Measurements from ENCODE around the gene CDHR3. TPM values are rescaled to one million over a fixed set of nuclear protein-coding genes. Genes with fewer than 3 reads are reported as not detected.

Gene CDHR3
- total RNA-seq, 1 donor = 4.4 TPM

- Histone ChIP-seq H3K4me3 (ENCODE audit: low read length) (no peak overlapping the region), H3K4me1 (ENCODE audit: insufficient read depth, low read length) (peaks cover 17% of the 10 kb centered on the region), H3K27me3 (ENCODE audit: insufficient read depth, low read length) (no peaks in the 10 kb centered on the region), H3K9me3 (ENCODE audit: low read depth, low read length) (no peaks in the 10 kb centered on the region)
Measured at GRCh38 chr7:106039486-106040060, 76.5 kb downstream of the CDHR3 start.

GRCh38 chr7:106041140-106041717 is 78.2 kb downstream of the CDHR3 start:
- H3K27me3 ChIP-seq (ENCODE audit: insufficient read depth, low read length) = no peaks in the 10 kb centered on the region
- H3K4me3 ChIP-seq (ENCODE audit: low read length) = no peak overlapping the region
- H3K9me3 ChIP-seq (ENCODE audit: low read depth, low read length) = no peaks in the 10 kb centered on the region
- H3K4me1 ChIP-seq (ENCODE audit: insufficient read depth, low read length) = peaks cover 17% of the 10 kb centered on the region

- peaks cover 17% of the 10 kb centered on the region for H3K4me1 ChIP-seq (ENCODE audit: insufficient read depth, low read length)
- H3K4me3 ChIP-seq (ENCODE audit: low read length) = no peak overlapping the region
- no peaks in the 10 kb centered on the region for H3K27me3 ChIP-seq (ENCODE audit: insufficient read depth, low read length)
- H3K9me3 ChIP-seq (ENCODE audit: low read depth, low read length) = no peaks in the 10 kb centered on the region
Measured at GRCh38 chr7:106042196-106042611, 79.1 kb downstream of the CDHR3 start.

GRCh38 chr7:106045139-106045538 is 82.1 kb downstream of the CDHR3 start:
- Histone ChIP-seq H3K4me3 (ENCODE audit: low read length) (no peak overlapping the region), H3K4me1 (ENCODE audit: insufficient read depth, low read length) (peaks cover 17% of the 10 kb centered on the region), H3K27me3 (ENCODE audit: insufficient read depth, low read length) (no peaks in the 10 kb centered on the region), H3K9me3 (ENCODE audit: low read depth, low read length) (no peaks in the 10 kb centered on the region)

- H3K27me3 ChIP-seq (ENCODE audit: insufficient read depth, low read length) = no peaks in the 10 kb centered on the region
- H3K4me1 ChIP-seq (ENCODE audit: insufficient read depth, low read length) = peaks cover 17% of the 10 kb centered on the region
- no peak overlapping the region for H3K4me3 ChIP-seq (ENCODE audit: low read length)
- no peaks in the 10 kb centered on the region for H3K9me3 ChIP-seq (ENCODE audit: low read depth, low read length)
Measured at GRCh38 chr7:106045586-106045985, 82.5 kb downstream of the CDHR3 start.

- peaks cover 9% of the 10 kb centered on the region for H3K4me1 ChIP-seq (ENCODE audit: insufficient read depth, low read length)
- H3K27me3 ChIP-seq (ENCODE audit: insufficient read depth, low read length) = no peaks in the 10 kb centered on the region
- H3K9me3 ChIP-seq (ENCODE audit: low read depth, low read length) = no peaks in the 10 kb centered on the region
- no peak overlapping the region for H3K4me3 ChIP-seq (ENCODE audit: low read length)
Measured at GRCh38 chr7:106047184-106047583, 84.1 kb downstream of the CDHR3 start.

GRCh38 chr7:106047818-106048705 is 85.0 kb downstream of the CDHR3 start:
- no peaks in the 10 kb centered on the region for H3K9me3 ChIP-seq (ENCODE audit: low read depth, low read length)
- H3K4me1 ChIP-seq (ENCODE audit: insufficient read depth, low read length) = no peaks in the 10 kb centered on the region
- H3K27me3 ChIP-seq (ENCODE audit: insufficient read depth, low read length) = no peaks in the 10 kb centered on the region
- no peak overlapping the region for H3K4me3 ChIP-seq (ENCODE audit: low read length)

GRCh38 chr7:106048706-106049020 is 85.6 kb downstream of the CDHR3 start:
- Histone ChIP-seq H3K27me3 (ENCODE audit: insufficient read depth, low read length) (no peaks in the 10 kb centered on the region), H3K4me3 (ENCODE audit: low read length) (no peak overlapping the region), H3K4me1 (ENCODE audit: insufficient read depth, low read length) (no peaks in the 10 kb centered on the region), H3K9me3 (ENCODE audit: low read depth, low read length) (no peaks in the 10 kb centered on the region)

- no peak overlapping the region for H3K4me3 ChIP-seq (ENCODE audit: low read length)
- H3K9me3 ChIP-seq (ENCODE audit: low read depth, low read length) = no peaks in the 10 kb centered on the region
- no peaks in the 10 kb centered on the region for H3K4me1 ChIP-seq (ENCODE audit: insufficient read depth, low read length)
- H3K27me3 ChIP-seq (ENCODE audit: insufficient read depth, low read length) = no peaks in the 10 kb centered on the region
Measured at GRCh38 chr7:106049139-106049752, 86.2 kb downstream of the CDHR3 start.

- H3K9me3 ChIP-seq (ENCODE audit: low read depth, low read length) = no peaks in the 10 kb centered on the region
- H3K4me1 ChIP-seq (ENCODE audit: insufficient read depth, low read length) = no peaks in the 10 kb centered on the region
- H3K4me3 ChIP-seq (ENCODE audit: low read length) = no peak overlapping the region
- H3K27me3 ChIP-seq (ENCODE audit: insufficient read depth, low read length) = no peaks in the 10 kb centered on the region
Measured at GRCh38 chr7:106050002-106050745, 87.1 kb downstream of the CDHR3 start.

- no peaks in the 10 kb centered on the region for H3K4me1 ChIP-seq (ENCODE audit: insufficient read depth, low read length)
- H3K4me3 ChIP-seq (ENCODE audit: low read length) = no peak overlapping the region
- H3K9me3 ChIP-seq (ENCODE audit: low read depth, low read length) = no peaks in the 10 kb centered on the region
- H3K27me3 ChIP-seq (ENCODE audit: insufficient read depth, low read length) = no peaks in the 10 kb centered on the region
Measured at GRCh38 chr7:106050746-106051117, 87.7 kb downstream of the CDHR3 start.

GRCh38 chr7:106052681-106053080 is 89.6 kb downstream of the CDHR3 start:
- Histone ChIP-seq H3K4me1 (ENCODE audit: insufficient read depth, low read length) (peaks cover 8% of the 10 kb centered on the region), H3K4me3 (ENCODE audit: low read length) (no peak overlapping the region), H3K27me3 (ENCODE audit: insufficient read depth, low read length) (no peaks in the 10 kb centered on the region), H3K9me3 (ENCODE audit: low read depth, low read length) (no peaks in the 10 kb centered on the region)

- no peaks in the 10 kb centered on the region for H3K27me3 ChIP-seq (ENCODE audit: insufficient read depth, low read length)
- no peak overlapping the region for H3K4me3 ChIP-seq (ENCODE audit: low read length)
- H3K4me1 ChIP-seq (ENCODE audit: insufficient read depth, low read length) = peaks cover 9% of the 10 kb centered on the region
- no peaks in the 10 kb centered on the region for H3K9me3 ChIP-seq (ENCODE audit: low read depth, low read length)
Measured at GRCh38 chr7:106053109-106053508, 90.0 kb downstream of the CDHR3 start.

- Histone ChIP-seq H3K9me3 (ENCODE audit: low read depth, low read length) (no peaks in the 10 kb centered on the region), H3K4me1 (ENCODE audit: insufficient read depth, low read length) (peaks cover 21% of the 10 kb centered on the region), H3K4me3 (ENCODE audit: low read length) (no peak overlapping the region), H3K27me3 (ENCODE audit: insufficient read depth, low read length) (no peaks in the 10 kb centered on the region)
Measured at GRCh38 chr7:106054156-106054910, 91.3 kb downstream of the CDHR3 start.
